Mammary epithelial cell (primary cell): ENCODE data around the gene FBLIM1.

Source experiments
- EZH2 ChIP-seq: IDR thresholded peaks from 2 replicates; pipeline ENCODE4 v1.6.1; 2012; ENCODE audit warnings: low read length, inconsistent platforms, borderline replicate concordance
- TF ChIP-seq, protein P1 (sequence below), 2 donors: IDR thresholded peaks in 1 of 2; conservative IDR thresholded peaks in 1 of 2; 2 replicates each; pipeline ENCODE4 v1.5.1; 2011 to 2012; ENCODE audit warnings: inconsistent platforms in 2 of 2, low read length in 2 of 2, mild to moderate bottlenecking in 2 of 2, control low read depth in 1 of 2, low read depth in 1 of 2; ENCODE audit not compliant: insufficient read depth in 1 of 2; ENCODE audit errors: extremely low read depth in 1 of 2

- TF ChIP-seq, protein P1, sequence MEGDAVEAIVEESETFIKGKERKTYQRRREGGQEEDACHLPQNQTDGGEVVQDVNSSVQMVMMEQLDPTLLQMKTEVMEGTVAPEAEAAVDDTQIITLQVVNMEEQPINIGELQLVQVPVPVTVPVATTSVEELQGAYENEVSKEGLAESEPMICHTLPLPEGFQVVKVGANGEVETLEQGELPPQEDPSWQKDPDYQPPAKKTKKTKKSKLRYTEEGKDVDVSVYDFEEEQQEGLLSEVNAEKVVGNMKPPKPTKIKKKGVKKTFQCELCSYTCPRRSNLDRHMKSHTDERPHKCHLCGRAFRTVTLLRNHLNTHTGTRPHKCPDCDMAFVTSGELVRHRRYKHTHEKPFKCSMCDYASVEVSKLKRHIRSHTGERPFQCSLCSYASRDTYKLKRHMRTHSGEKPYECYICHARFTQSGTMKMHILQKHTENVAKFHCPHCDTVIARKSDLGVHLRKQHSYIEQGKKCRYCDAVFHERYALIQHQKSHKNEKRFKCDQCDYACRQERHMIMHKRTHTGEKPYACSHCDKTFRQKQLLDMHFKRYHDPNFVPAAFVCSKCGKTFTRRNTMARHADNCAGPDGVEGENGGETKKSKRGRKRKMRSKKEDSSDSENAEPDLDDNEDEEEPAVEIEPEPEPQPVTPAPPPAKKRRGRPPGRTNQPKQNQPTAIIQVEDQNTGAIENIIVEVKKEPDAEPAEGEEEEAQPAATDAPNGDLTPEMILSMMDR (conservative IDR thresholded peaks at IDR 0.05 in 1 of 2, IDR thresholded peaks at IDR 0.05 in 1 of 2; ENCODE audit: extremely low read depth in 1 of 2, insufficient read depth in 1 of 2, low read depth in 1 of 2, low read length in 2 of 2), result no peak
- TF ChIP-seq EZH2, result no peak
Observed at GRCh38 chr1:15757016-15757543, 1.5 kb upstream of the FBLIM1 start.
